Measurements from ENCODE around the gene SUSD4. TPM values are rescaled to one million over a fixed set of nuclear protein-coding genes. Genes with fewer than 3 reads are reported as not detected.

Gene SUSD4
- total RNA-seq, 4 donors from 2014 or later, result 1.1 to 3.3 (median 1.8) TPM

DNA sequence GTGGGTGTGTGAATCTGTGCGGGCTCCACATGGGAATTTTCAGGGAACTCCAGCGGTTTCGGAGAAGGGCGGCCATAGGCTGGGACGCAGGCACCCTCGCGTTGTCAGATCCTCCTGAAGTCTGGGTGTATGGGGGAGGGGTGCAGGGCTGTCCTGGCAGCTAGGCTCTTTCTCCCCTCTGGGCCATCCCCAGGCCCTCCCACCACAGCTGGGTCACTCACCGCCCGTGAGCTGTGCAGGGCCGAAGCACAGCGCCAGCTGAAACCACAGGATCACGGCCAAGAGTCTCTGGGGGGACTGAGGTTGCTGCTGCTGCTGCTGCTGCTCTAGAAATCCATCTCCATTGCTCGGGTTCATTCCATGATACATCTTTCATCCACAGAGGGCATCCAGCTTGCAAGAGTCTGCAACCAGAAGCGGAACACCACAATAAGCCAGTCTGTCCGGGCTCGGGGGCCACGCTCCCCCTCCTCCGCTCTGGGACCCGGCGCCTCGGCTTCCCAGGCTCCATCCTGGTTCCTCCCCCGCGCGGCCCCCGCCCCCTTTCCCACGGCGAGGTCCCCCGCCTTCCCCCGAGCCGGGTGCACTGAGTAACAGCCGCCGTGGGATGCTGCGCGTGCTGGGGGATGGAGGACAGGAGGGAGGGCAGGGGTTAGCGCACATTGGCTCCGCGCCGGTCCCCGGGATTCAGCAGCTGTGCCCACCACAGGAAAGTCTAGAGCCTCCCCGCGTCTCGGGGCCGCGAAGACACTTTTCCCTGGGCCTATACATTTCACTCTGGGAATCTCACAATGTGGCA is 720 bp downstream of the SUSD4 start:
- TF ChIP-seq, protein P1, sequence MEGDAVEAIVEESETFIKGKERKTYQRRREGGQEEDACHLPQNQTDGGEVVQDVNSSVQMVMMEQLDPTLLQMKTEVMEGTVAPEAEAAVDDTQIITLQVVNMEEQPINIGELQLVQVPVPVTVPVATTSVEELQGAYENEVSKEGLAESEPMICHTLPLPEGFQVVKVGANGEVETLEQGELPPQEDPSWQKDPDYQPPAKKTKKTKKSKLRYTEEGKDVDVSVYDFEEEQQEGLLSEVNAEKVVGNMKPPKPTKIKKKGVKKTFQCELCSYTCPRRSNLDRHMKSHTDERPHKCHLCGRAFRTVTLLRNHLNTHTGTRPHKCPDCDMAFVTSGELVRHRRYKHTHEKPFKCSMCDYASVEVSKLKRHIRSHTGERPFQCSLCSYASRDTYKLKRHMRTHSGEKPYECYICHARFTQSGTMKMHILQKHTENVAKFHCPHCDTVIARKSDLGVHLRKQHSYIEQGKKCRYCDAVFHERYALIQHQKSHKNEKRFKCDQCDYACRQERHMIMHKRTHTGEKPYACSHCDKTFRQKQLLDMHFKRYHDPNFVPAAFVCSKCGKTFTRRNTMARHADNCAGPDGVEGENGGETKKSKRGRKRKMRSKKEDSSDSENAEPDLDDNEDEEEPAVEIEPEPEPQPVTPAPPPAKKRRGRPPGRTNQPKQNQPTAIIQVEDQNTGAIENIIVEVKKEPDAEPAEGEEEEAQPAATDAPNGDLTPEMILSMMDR (IDR thresholded peaks at IDR 0.05), result no peak
- no peak for TF ChIP-seq POLR2AphosphoS5 (IDR thresholded peaks at IDR 0.05)
- TF ChIP-seq EP300 (IDR thresholded peaks at IDR 0.05), result no peak
- no peak for TF ChIP-seq POLR2A (IDR thresholded peaks at IDR 0.05; ENCODE audit: low read depth)
- Histone ChIP-seq H3K27ac (replicated peaks in 1 of 4) (peak overlapping the region in 3 of 4 donors; percentile 27 to 61 (median 51)), H3K36me3 (no peaks in the 10 kb centered on the region), H3K9me3 (no peaks in the 10 kb centered on the region), H3K27me3 (peaks cover 0 to 33% (median 0%) of the 10 kb centered on the region in 4 donors), H3K4me3 (peak overlapping the region; percentile 56 to 71 (median 61)), H3K4me1 (peaks cover 13 to 30% (median 23%) of the 10 kb centered on the region in 4 donors)
- DNase-seq (ENCODE audit: extremely low spot score), result no peak
- WGBS, result 0% methylated on average over 10 of the region's 44 CpGs
- intact Hi-C loops (cut with DNase I), result loop anchor here (10.0 kb wide), 1 partner anchor 228 kb away; no protein-coding TSS in a partner anchor

DNA sequence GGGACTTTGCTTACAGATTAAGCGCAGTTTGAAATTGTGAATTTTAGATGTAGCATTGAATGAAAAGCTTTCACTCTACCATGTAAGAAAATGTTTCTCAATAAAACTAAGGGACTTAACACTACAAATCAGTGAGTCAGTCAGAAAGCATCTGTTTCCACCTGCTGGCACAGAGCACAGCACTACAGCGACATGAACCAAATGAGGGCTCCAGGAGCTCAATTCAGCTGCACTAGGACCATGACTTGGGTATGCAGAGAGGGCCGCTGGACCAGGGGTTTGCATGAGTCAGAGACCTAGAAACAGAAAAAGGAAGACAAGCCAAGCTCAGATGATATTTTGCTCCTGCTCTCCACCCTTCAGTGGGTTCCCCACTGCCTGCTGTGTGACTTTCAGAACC is 5.2 kb downstream of the SUSD4 start:
- no peaks in the 10 kb centered on the region for H3K9me3 ChIP-seq
- H3K27ac ChIP-seq (replicated peaks in 1 of 4), result no peak overlapping the region
- peaks cover 0 to 12% (median 0%) of the 10 kb centered on the region in 4 donors for H3K27me3 ChIP-seq
- H3K4me3 ChIP-seq, result no peak overlapping the region
- peaks cover 8 to 15% (median 12%) of the 10 kb centered on the region in 4 donors for H3K4me1 ChIP-seq
- no peaks in the 10 kb centered on the region for H3K36me3 ChIP-seq
- intact Hi-C loops (cut with DNase I), result no loop called here
- WGBS, result 82% methylated on average over 3 of the region's 3 CpGs
- DNase-seq (ENCODE audit: extremely low spot score), result no peak
- TF ChIP-seq EP300 (IDR thresholded peaks at IDR 0.05) (no peak), POLR2AphosphoS5 (IDR thresholded peaks at IDR 0.05) (no peak), POLR2A (IDR thresholded peaks at IDR 0.05; ENCODE audit: low read depth) (no peak)
- TF ChIP-seq, protein P1 (IDR thresholded peaks at IDR 0.05), result no peak

DNA sequence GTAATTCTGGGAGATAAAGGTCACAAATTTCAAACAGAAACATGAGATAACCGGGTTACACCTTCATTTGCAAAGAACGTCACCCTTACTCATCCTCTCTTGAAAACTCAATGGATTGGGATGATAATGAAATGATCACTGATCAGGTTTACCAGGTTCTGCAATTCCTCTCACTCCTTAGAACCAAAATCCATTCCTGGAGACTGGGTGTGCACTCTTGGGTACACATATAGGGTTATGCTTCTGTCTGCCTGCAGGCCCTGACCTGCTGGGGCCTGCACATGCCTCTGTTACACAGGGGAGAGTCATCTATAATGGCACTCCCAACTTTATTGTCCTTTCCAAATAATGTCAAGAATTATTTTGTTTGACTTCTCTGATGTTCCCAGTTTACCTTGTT is 8.3 kb downstream of the SUSD4 start:
- no peak overlapping the region for H3K27ac ChIP-seq (replicated peaks in 1 of 4)
- DNase-seq (ENCODE audit: extremely low spot score), result no peak
- no peaks in the 10 kb centered on the region for H3K4me1 ChIP-seq
- WGBS, result 89% methylated on average over 2 of the region's 2 CpGs
- H3K4me3 ChIP-seq, result no peak overlapping the region
- no peaks in the 10 kb centered on the region for H3K36me3 ChIP-seq
- intact Hi-C loops (cut with DNase I), result no loop called here
- TF ChIP-seq, protein P1 (IDR thresholded peaks at IDR 0.05), result no peak
- TF ChIP-seq EP300 (IDR thresholded peaks at IDR 0.05) (no peak), POLR2A (IDR thresholded peaks at IDR 0.05; ENCODE audit: low read depth) (no peak), POLR2AphosphoS5 (IDR thresholded peaks at IDR 0.05) (no peak)
- H3K27me3 ChIP-seq, result peaks cover 0 to 13% (median 0%) of the 10 kb centered on the region in 4 donors
- H3K9me3 ChIP-seq, result no peaks in the 10 kb centered on the region

DNA sequence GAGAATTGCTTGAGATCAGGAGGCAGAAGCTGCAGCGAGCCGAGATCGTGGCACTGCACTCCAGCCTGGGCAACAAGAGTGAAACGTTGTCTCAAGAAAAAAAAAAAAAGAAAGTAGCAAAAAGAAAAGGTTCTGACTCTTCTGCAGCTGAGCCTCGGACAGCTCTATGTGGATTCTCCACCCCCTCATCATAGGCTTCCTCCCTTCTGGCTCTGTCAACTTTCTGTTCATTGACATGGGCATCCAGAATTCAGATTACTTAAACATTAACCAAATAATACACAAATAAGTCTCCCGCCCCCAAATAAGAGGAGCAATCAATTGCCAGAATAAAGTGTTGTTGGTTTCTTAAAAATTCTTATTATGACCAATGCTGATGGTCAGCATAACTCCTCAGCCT is 10.0 kb downstream of the SUSD4 start:
- no peak for TF ChIP-seq POLR2AphosphoS5 (IDR thresholded peaks at IDR 0.05)
- no peak for TF ChIP-seq EP300 (IDR thresholded peaks at IDR 0.05)
- no peak for TF ChIP-seq POLR2A (IDR thresholded peaks at IDR 0.05; ENCODE audit: low read depth)
- TF ChIP-seq, protein P1 (IDR thresholded peaks at IDR 0.05), result no peak
- DNase-seq (ENCODE audit: extremely low spot score), result no peak
- Histone ChIP-seq H3K27ac (replicated peaks in 1 of 4) (no peak overlapping the region), H3K36me3 (no peaks in the 10 kb centered on the region), H3K4me1 (no peaks in the 10 kb centered on the region), H3K4me3 (no peak overlapping the region), H3K9me3 (no peaks in the 10 kb centered on the region), H3K27me3 (peaks cover 0 to 13% (median 0%) of the 10 kb centered on the region in 4 donors)
- intact Hi-C loops (cut with DNase I), result no loop called here
- 69% methylated on average over 6 of the region's 6 CpGs for WGBS
